CD4-positive, alpha-beta T cell (primary cell): Measurements from ENCODE around the gene UQCR11. TPM values are rescaled to one million over a fixed set of nuclear protein-coding genes. Genes with fewer than 3 reads are reported as not detected.

Experiments used
- ATAC-seq: fragments of 200-7000 bp; cut with Tn5 transposase; one replicate; pipeline ENCODE4 v1.10.0; 2022; ENCODE audit warnings: mild to moderate bottlenecking; ENCODE audit not compliant: poor library complexity
- CTCF ChIA-PET: fragments of 350-600 bp; sonication (Branson Sonifier 250); formaldehyde crosslinking; loops from one replicate; lab custom pipeline; 2021; ENCODE audit warnings: antibody characterized with exemption, inconsistent platforms; lab: Charles Lee
- POLR2A ChIA-PET: fragments of 350-600 bp; sonication (Branson Sonifier 250); formaldehyde crosslinking; loops from one replicate; lab custom pipeline; 2021; ENCODE audit warnings: antibody characterized with exemption, inconsistent platforms; lab: Charles Lee
- DNase-seq, 14 experiments: peaks; one replicate each; pipeline ENCODE4 v3.0.0-alpha.2; 2013 to 2020; ENCODE audit warnings: mixed read lengths in 2 of 14
- H3K27ac ChIP-seq, 2 donors: one replicate each; pipeline versions ENCODE4 v1.5.1 to v1.7.0; 2013; ENCODE audit warnings: low read length in 2 of 2, low read depth in 1 of 2, mild to moderate bottlenecking in 1 of 2
- H3K27me3 ChIP-seq, 2 experiments: 1 replicate in 1 of 2; 2 replicates in 1 of 2; pipeline versions ENCODE4 v1.6.1 to v1.7.0; 2013; ENCODE audit warnings: low read length in 2 of 2, control low read depth in 1 of 2, mild to moderate bottlenecking in 1 of 2, moderate library complexity in 1 of 2; ENCODE audit not compliant: insufficient read depth in 2 of 2, control insufficient read depth in 1 of 2
- H3K36me3 ChIP-seq: one replicate; pipeline ENCODE4 v1.6.1; 2013; ENCODE audit warnings: low read length, control low read depth; ENCODE audit not compliant: insufficient read depth
- H3K4me1 ChIP-seq: one replicate; pipeline ENCODE4 v1.6.1; 2013; ENCODE audit warnings: low read length, control low read depth; ENCODE audit not compliant: insufficient read depth
- H3K4me3 ChIP-seq: one replicate; pipeline ENCODE4 v1.5.1; 2013; ENCODE audit warnings: mild to moderate bottlenecking, low read length, moderate library complexity
- H3K9me3 ChIP-seq, 2 experiments: 1 replicate in 1 of 2; 2 replicates in 1 of 2; pipeline versions ENCODE4 v1.6.1 to v1.7.0; 2013; ENCODE audit warnings: low read length in 2 of 2, mild to moderate bottlenecking in 2 of 2, control low read depth in 1 of 2, moderate library complexity in 1 of 2; ENCODE audit not compliant: control insufficient read depth in 1 of 2, insufficient read depth in 1 of 2
- H3K27ac Mint-ChIP-seq: one replicate; pipeline ENCODE4 v1.8.0; 2020; ENCODE audit warnings: mixed read lengths
- H3K27me3 Mint-ChIP-seq: one replicate; pipeline ENCODE4 v1.8.0; 2021; ENCODE audit warnings: mixed read lengths
- H3K36me3 Mint-ChIP-seq: one replicate; pipeline ENCODE4 v1.8.0; 2021; ENCODE audit warnings: low read depth, mixed read lengths
- H3K4me1 Mint-ChIP-seq: one replicate; pipeline ENCODE4 v1.8.0; 2021; ENCODE audit warnings: low read depth, mixed read lengths
- H3K4me3 Mint-ChIP-seq: one replicate; pipeline ENCODE4 v1.8.0; 2020; ENCODE audit warnings: mild to moderate bottlenecking, mixed read lengths
- H3K9me3 Mint-ChIP-seq: one replicate; pipeline ENCODE4 v1.8.0; 2020; ENCODE audit warnings: mixed read lengths
- CTCF ChIP-seq: fragments of 200-600 bp; IDR thresholded peaks from one replicate; pipeline ENCODE4 v1.8.0; 2022; ENCODE audit warnings: antibody characterized with exemption, mild to moderate bottlenecking
- intact Hi-C, 2 experiments: fragments of 100-400 bp; cut with DNase I in 1 of 2; cut with micrococcal nuclease in 1 of 2; formaldehyde crosslinking; loops; one replicate each; pipeline versions ENCODE4 v1.15.1 to v1.9.0; 2023 to 2025; cut with DNase I, micrococcal nuclease
- total RNA-seq, 174 experiments: library from RNA in 2 of 174; stranded (reverse) in 2 of 174; gene quantifications; one replicate each; pipeline ENCODE4 v1.2.3 and lab custom pipeline; 2021 to 2026

Gene UQCR11
- total RNA-seq, 2 experiments from 2014 or later, result 88.9 to 93.8 TPM

DNA sequence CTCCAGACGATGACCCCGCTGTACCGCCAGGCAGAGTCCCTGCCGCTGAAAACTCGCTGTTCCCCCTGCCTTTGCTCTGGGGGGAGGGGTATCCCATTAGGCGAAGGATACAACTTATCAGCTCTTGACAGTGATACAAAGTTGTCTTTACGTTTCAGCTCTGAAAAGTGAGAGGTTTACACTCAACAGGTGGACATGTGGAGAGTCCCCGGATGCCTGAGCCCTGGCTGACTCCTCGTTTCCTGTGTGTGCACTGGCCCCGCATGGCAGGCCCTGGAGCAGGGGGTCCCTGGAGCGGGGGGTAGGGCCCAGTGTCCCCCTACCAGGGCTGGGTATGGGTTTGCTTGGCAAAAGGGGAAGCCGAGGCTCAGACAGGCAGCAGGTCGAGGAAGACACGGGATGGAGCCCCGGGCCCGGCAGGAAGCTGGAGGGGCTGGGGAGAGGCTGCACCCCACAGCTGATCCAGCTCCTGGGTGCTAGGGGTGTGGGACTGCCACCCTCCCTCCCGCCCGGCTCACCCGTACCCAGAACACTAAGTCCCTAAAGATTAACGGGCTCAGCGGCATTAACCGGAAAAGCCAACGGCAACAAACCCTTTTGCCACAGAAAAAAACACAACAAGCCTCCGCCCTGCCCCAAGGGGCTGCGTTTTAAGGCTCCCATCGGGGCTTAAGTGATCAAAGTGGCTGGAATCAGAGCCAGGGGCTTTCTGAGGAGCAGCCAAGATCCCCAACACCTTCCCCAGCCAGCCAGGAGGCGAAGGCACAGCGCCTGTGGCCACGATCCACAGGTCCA lies 41.6 kb upstream of the UQCR11 start:
- ATAC-seq, result no peak
- H3K27ac ChIP-seq, result no peak overlapping the region
- Mint-ChIP-seq H3K9me3 (no peaks in the 10 kb centered on the region), H3K36me3 (peaks cover 34% of the 10 kb centered on the region), H3K4me3 (no peak overlapping the region), H3K27ac (no peak overlapping the region), H3K27me3 (no peaks in the 10 kb centered on the region), H3K4me1 (peaks cover 8% of the 10 kb centered on the region)
- DNase-seq, result no peak
- H3K4me1 ChIP-seq, result peaks cover 18% of the 10 kb centered on the region
- no peak overlapping the region for H3K4me3 ChIP-seq
- no peaks in the 10 kb centered on the region for H3K9me3 ChIP-seq
- intact Hi-C loops, result no loop called here
- ChIA-PET POLR2A (no interaction called here), CTCF (no interaction called here)
- TF ChIP-seq CTCF, result no peak
- H3K36me3 ChIP-seq, result peaks cover 45% of the 10 kb centered on the region
- H3K27me3 ChIP-seq, result no peaks in the 10 kb centered on the region

DNA sequence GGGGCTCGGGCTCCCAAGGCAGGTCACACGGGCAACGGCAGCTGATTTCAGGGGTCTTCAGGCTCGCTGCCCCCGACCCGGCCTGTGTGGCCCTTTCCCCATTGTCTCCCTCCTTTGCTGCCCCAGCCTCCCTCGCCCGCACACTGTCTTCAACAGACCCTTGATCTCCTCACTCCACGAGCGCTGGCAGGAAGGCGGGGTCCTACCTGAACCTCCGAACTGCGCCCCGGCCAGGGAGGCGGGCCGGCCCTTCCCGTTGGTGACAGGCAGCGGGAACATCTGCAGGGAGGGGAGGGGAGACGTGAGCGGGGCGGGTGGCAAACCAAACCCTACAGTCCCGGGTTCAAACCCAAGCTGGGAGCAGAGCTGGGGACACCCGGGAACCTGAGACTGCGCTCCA lies 40.9 kb upstream of the UQCR11 start:
- POLR2A ChIA-PET, result no interaction called here
- peaks cover 8% of the 10 kb centered on the region for H3K4me1 Mint-ChIP-seq
- H3K4me3 Mint-ChIP-seq, result no peak overlapping the region
- H3K27me3 ChIP-seq, result no peaks in the 10 kb centered on the region
- no peaks in the 10 kb centered on the region for H3K9me3 Mint-ChIP-seq
- no peak overlapping the region for H3K27ac ChIP-seq
- H3K4me3 ChIP-seq, result no peak overlapping the region
- ATAC-seq, result no peak
- H3K36me3 ChIP-seq, result peaks cover 45% of the 10 kb centered on the region
- H3K27me3 Mint-ChIP-seq, result no peaks in the 10 kb centered on the region
- CTCF ChIA-PET, result no interaction called here
- peak in 1 of 14 experiments; percentile 14 for DNase-seq
- no peak for TF ChIP-seq CTCF
- peaks cover 34% of the 10 kb centered on the region for H3K36me3 Mint-ChIP-seq
- H3K9me3 ChIP-seq, result no peaks in the 10 kb centered on the region
- no peak overlapping the region for H3K27ac Mint-ChIP-seq
- H3K4me1 ChIP-seq, result peaks cover 14% of the 10 kb centered on the region
- intact Hi-C loops, result no loop called here

DNA sequence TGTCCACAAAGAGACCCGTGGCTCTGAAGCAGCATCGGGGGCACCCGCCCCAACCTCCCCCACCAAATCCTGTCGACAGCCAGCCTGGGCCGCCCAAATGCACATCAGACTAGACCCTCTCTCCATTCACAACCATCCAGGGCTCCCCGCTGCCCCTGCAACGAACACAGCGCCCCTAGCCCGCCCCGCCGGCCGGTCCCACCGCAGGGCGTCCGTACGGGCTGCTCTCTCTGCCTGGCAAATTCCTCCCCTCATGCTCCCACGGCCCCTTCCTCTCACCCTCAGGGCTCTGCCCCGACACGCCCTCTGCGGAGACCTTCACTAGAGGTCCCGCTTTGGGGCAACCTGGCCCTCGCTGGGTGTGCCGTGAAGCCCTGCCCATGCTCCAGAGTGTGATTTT lies 40.0 kb upstream of the UQCR11 start:
- H3K27ac Mint-ChIP-seq, result no peak overlapping the region
- H3K4me1 Mint-ChIP-seq, result no peaks in the 10 kb centered on the region
- POLR2A ChIA-PET, result no interaction called here

More for the DNA sequence above, 40.0 kb upstream of the UQCR11 start:
- ATAC-seq (no peak), DNase-seq (no peak)
- H3K27me3 Mint-ChIP-seq, result no peaks in the 10 kb centered on the region
- TF ChIP-seq CTCF, result no peak
- H3K4me3 Mint-ChIP-seq, result no peak overlapping the region
- no peaks in the 10 kb centered on the region for H3K9me3 ChIP-seq
- H3K36me3 Mint-ChIP-seq, result peaks cover 28% of the 10 kb centered on the region
- CTCF ChIA-PET, result no interaction called here
- H3K9me3 Mint-ChIP-seq, result no peaks in the 10 kb centered on the region
- no peak overlapping the region for H3K4me3 ChIP-seq
- no peak overlapping the region for H3K27ac ChIP-seq
- H3K27me3 ChIP-seq, result no peaks in the 10 kb centered on the region
- H3K36me3 ChIP-seq, result peaks cover 45% of the 10 kb centered on the region
- H3K4me1 ChIP-seq, result peaks cover 6% of the 10 kb centered on the region
- intact Hi-C loops, result no loop called here
